GM21390 (cell line): Measurements from ENCODE around the gene HS3ST3A1.

Experiments
- ATAC-seq: cut with Tn5 transposase; IDR thresholded peaks from one replicate; pipeline ENCODE4 v1.9.1; 2021; ENCODE audit not compliant: unreplicated experiment

Gene HS3ST3A1

DNA sequence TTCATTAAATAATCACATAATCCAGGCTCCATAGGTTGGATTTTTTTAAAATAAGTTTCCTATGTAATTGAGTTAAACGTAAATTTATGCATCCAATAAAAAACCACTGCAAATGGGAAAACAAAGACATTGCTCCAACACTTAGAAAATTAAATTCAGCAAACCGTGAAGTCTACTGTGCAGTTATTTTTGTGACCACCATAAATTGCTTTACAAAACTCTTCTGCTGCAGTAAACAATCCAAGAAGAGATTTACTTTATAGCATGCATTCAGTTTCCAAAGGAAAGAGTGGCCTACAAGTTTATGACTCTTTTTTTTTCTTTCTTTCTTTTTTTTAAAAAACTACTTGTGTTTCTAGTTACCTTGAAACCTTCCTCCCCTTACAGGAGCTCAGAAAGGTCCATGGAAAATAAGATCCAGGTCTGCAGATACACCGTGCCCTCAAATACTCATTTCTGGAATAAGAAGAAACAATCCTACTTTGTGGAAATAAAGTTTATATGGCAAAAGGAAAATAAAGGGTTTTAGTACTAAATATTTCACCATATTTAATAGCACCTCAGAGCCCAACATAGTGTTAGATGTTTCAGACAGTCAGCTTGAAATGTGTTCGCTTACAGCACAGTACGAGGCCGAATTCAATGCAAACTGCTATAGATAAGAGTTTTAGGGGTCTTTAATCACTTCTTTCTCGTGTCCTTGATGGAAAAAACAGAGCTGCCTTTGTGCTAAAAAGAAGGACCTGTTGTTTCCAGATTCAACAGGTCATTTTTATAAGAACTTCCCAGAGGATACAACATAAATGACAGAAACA lies 3.2 kb downstream of the HS3ST3A1 start:
- no peak for ATAC-seq

DNA sequence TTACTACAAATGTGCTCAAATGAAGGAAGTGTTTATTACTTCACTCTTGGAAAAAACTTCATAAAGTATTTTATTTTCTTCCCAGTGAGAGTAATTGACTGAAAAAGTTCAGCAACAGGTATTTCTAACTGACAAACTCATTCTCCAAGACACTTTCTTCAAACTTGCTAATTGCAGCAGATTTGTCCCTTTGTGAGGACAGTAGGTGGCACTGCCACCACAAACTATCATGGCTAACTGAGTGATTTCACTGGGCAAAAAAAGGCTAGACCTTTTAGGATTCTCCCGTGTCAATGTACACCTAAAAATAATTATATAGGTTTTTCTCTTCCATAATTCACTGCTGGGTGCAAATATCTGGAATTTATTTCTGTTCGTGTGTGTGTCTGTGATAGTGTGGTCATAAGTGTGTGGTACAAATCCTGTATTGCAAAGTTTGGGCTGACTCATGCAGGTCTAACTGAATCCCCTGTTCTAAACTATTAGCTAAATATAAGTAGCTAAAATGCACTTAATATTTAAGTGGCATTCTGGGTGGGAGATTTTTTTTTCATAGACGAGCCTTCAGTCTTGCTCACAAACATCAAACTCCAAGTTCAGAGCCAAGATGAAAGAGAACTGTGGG lies 3.9 kb downstream of the HS3ST3A1 start:
- ATAC-seq: no peak

DNA sequence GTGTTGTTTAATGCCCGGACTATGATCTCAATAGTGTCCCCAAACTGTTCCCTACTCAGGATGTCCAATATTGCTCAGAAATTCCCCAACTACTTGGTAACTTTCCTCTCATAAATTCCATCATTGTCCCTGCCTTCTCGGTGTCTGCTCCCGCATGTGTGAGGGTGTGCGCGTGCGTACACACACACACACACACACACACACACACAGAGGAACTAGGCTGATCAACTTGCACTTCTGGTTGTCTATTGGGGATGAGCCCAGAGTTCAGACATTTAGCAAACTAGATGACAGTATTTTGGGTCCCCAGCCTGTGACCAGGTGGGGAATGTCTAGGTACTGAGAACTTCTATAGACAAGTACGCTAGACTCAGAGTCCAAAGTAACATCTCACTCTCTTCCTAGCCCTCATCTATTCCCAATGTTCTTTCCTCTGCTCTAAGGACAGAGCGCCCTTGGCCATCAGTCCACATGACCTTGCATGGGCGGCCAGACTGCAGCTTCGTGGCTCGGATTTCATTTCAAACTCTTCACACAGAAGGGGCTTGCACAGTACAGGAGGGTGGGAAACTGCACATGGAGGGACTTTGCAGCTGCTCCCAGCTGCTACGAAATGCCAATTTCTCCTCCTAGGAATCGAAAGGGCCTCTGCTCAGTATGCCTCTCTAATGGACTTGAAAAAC lies 5.3 kb downstream of the HS3ST3A1 start:
- no peak for ATAC-seq

DNA sequence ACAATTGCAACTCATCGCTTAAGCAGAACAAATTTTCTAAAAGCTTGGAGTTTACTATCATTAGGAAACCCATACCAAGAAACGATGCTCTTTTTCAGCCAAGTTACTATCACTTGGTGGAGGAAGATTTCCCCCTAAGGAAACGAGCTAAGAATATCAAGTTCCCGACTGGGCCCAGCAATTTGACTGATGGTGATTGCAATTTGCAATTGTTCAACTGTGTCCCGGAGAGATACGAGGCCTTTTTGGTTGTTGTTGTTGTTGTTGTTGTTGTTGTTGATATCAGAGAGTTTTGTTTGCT lies 6.2 kb downstream of the HS3ST3A1 start:
- no peak for ATAC-seq

DNA sequence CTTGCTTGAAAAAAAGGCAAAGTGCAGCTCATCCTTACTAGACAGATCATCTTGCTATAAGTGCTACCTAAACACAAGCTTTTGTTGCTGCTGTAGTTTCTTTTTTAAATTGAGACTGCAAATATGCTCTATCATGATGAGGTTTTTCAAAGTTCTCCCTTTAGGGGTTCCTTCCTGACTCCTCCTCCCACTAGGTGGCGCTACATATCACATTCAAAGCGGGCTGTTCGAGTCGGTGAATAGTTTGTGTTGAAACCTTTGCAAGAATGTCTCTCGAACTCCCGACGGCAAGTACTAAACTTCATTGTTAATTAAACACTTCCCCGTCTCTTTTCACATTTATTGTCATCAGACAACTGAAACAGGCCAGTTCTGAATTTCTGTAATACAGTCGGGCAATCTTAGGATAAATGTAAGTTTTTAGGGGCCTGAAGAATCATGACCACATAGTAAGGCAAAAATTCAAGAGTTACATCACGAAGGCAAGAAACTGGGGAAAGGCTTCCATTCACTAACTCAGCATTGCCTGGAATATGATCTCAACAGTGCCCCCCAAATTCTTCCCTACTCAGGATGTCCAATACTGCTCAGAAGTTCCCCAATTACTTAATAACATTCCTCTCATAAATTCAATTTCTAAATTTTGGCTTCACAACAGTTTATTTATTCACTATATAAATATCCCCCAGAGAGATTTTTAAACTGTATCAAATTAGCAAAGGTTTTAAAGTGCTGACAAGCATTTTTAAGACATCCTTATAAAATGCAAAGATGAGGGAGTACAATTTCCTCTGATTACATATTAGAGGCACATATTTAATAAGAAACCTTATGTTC lies 6.7 kb downstream of the HS3ST3A1 start:
- ATAC-seq: peak; percentile 71

DNA sequence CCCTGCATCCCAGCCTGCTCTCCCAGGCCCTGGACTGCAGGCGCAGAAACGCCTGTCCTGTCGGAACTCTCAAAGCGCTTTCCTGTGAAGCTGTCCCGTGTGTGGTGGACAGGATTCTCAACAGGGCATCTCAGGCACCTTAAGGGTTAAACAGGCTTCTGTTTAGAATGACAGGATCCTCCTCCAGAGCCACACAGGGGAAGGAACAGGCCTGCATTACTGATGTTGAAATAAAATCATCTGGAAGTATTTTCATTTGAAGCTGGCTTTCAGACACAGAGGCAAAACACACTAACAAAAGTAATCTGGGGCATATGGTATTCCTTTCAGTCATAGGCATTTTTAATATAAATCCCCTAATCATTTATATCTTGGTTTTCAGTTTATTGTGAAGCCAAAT lies 7.4 kb downstream of the HS3ST3A1 start:
- ATAC-seq: no peak

DNA sequence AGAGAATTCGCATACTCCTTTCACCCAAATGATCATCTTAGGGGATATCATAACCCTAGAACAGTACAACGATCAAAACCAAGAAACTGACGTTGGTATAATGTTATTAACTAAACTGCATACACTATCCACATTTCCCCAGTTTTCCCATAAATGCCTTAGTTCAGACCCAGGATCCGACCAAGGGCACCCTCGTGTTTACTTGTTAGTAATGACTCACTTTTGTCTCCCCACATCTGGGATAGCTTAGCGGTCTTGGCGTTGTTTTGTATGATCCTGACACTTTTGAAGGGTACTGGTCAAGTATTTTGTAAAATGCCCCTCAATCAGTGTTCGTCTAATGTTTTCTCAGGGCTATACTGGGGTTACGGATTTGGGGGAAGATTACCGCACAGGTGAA lies 8.0 kb downstream of the HS3ST3A1 start:
- no peak for ATAC-seq

DNA sequence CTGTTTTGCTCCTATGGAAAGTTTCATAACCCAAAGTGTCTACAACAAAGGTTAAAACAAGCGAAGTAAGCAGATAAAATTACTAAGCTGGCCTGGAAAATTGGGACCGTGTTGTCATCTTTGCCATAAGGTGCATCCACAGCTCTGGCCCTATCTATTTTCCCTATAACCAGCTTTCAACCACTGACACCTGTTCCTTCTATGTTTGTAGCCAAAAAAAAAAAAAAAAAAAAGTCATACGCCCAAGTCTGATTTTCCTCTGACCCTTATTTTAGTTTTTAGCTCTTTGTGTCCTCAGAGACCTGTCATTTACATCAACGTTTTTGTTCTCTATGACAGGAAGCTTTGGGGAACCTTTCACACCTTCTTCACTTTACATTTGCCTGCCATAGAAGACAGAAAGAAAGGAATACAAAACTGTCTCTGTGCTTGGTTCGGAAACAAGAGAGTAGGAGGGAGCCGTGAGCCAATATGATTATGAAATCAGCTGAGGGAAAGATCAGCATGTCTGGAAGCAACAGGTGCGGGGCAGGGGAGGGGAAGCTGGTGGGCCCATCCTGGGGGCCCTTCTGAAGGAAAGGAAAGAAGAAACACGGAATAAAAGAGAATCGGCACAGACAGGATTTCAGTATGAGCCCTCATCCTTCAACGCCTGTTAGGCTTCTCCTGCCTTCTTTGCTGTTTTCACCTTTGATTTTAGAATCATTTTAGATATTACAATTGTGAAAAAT lies 8.5 kb downstream of the HS3ST3A1 start:
- no peak for ATAC-seq

DNA sequence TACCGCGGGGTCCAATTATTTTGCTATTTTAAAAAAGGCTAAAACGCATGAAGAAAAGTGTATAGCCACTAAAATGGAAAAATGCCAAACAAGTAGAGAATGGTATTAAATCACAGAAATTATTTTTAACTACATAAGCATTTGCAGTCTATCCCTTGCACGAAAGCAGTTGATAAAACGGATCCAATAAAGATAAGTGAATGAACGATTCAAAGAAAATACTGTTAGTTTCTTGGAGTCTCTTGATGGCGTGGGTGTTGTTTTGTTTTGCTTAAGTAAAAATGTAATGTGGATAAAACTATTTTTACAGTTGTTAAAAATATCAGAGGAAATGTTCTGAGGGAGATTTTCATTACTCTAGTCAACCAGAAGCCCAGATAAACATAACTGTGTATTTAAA lies 9.3 kb downstream of the HS3ST3A1 start:
- ATAC-seq: no peak

DNA sequence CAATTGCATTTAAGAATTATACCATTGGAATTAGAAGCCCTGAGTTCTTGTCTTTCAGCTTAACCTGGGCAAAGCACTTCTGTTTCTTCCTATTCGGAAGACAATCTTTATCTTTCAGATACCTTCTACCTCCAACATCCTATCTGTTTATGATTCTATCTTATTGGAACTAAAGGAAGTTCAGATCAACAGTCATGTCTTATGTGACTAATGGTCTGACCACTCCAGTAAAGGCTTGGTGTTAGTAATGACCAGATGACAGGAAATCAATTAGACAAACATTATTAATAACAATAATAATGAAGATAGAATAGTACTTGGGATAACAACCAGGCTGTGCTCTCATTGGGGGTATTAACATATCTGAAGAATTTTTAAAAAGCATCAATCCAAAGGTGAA lies 11.3 kb downstream of the HS3ST3A1 start:
- no peak for ATAC-seq

DNA sequence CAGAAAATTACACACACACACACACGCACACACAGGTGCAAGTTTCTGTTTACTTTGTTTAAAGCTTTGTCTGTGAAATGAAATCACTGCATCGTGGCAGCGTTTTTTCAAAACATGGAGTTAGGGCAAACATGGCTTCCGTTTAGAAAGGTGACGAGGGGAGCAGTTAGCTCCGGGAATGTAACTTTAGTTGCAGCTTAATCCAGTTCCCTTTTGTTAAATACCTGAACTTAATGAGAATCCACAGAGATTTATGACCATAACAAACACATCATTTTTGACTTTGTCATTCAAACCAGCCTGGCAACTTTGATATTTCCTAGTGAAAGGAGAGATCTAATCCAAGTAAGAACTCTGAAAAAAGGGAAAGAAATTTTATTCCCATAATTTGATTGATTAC lies 12.1 kb downstream of the HS3ST3A1 start:
- no peak for ATAC-seq

DNA sequence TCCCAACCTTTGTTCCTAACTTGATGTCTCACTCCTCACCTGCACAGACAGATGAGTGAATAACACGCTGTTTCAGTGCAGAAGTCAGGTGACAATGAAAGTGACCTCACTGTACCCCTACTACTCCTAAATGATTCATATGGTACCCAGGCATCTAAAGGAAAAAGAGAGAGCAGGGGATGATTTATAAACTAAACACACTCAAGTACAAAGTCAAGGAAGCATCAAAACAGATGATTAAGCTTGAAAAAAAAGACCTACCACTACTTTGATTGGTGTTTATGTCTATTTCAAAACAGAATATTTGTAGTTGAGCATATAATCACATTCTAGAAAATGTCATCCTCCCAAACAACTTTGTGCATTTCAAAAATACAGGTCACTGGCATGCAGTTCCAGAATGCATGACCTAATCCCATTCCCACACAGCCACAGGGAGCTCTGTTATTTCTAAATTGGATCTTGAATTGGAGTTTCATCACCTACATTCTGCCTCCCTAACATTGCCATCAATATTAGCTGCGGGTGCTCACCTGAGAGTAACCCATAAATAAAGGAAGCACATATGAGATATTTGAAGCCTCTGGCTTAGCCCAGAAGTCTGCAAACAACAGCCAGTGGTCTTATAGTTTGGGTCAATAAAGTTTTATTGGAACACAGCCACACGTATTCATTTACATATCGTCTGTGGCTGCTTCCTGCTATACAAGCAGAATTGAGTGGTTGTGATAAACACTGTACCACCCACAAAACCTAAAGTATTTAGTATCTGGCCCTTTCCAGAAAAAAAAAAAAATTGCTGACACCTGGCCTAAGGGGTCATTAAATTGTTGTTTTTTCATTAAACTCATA lies 14.0 kb downstream of the HS3ST3A1 start:
- ATAC-seq: no peak

DNA sequence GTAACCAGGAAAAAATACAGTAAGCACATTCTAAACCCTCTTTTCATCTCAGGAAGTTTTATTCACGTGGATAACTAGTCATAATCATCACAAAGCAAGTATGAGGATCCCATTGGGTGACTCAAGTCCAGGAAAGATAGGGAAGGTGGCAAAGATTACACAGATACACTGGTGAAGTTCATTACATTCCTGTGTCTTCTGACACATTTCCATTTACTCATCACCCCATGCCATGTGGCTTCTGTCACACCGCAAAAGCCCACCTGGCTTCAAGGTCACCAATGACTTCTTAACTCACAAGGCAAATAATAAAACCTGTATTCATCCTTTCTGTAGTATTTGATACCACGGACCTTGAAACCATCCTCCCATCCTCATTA lies 17.0 kb downstream of the HS3ST3A1 start:
- ATAC-seq: no peak

DNA sequence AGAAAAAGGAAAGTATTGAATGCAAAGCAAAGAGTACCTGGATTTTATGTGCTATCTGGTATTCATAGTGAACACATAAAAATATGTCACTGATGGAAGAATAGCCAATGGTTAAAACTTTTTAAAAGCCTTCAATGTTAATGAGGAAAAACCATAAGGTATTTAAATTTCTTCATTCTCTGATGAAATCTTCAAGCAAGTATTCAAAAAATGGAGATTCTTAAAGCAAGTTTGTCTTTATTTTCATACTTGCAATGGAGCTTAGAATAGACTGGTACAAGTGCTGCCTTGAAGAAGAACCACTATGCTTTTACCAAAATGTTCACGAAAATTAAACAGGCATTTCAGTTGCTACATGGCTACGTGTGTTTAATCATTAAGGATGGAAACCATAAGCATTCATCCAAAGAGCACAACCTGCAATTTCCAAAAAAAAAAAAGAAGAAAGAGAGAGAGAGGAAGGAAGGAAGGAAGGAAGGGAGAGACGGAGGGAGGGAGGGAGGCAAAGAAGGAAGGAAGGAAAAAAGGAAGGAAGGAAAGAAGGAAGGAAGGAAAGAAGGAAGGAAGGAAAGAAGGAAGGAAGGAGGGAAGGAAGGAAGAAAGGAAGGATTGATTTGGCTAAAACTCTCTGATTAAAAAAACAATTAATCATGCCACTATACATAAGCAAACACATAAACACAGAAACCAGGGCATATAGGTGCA lies 17.6 kb downstream of the HS3ST3A1 start:
- ATAC-seq: no peak

DNA sequence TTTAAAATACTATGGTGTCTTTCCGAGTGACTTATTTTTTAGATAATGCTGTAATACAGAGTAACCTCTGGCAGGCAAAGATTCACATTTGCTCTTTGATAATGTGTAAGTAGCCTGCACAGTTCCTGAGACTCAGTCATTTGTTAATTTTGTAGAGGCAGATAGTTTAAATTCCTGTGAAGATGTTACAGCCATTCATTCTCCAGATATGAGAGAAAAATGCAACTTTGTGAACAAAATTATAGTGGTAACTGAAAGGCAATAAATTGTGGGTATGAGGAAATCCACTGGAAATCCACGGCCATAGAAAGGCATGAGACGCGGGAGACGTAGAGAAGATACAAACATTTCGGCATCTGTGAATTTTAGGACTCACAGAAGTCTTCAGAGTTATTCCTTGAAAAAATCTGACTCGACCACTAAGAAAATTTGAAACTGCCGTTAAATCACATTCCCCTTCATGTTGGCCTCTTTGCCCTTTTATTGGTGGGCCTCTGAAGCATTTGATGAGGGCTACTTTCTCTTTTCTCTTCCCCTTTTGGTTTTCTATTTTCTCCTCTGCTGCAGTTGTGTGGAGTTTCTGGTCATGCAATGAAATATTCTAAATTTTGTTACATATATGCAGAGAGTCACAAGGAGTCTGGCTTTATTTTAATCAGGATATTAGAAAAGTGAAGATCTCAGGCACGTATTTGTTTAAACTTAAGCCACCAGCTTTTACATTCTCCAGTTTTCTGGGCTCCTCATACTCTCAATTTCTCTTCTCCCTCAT lies 18.8 kb downstream of the HS3ST3A1 start:
- no peak for ATAC-seq

DNA sequence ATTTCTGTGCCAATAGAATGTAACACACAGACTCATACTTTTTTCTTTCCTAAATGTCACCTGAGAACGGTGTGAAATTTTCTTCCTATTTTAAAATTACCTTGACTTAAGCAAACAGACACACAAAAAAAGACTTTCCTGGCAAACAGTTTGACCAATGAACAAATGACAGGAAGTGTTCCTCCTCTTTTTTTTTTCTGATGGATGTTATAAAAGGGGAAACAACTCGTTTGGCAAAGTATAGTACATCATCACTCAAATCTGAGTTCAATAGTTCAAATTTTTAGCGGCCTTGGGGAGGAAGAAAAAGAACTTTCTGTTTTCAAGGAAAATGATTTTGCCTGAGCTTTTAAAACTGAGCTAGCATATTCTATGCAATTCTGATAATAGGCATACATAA lies 19.8 kb downstream of the HS3ST3A1 start:
- no peak for ATAC-seq

DNA sequence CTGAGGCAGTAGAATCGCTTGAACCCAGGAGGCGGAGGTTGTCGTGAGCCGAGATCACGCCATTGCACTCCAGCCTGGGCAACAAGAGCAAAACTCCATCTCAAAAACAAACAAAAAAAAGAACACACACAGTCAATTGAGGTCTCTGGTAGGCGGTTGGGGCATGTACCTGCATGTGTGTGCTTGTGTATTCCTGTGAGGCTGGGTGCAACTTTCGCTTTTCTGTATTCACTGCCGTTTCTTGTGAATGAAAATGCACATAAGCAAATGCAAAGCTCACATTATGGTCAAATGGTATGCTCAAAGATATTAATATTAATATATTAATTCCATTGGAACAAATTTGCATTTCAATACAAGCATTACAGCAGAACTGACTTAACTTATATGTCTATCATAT lies 20.9 kb downstream of the HS3ST3A1 start:
- no peak for ATAC-seq

DNA sequence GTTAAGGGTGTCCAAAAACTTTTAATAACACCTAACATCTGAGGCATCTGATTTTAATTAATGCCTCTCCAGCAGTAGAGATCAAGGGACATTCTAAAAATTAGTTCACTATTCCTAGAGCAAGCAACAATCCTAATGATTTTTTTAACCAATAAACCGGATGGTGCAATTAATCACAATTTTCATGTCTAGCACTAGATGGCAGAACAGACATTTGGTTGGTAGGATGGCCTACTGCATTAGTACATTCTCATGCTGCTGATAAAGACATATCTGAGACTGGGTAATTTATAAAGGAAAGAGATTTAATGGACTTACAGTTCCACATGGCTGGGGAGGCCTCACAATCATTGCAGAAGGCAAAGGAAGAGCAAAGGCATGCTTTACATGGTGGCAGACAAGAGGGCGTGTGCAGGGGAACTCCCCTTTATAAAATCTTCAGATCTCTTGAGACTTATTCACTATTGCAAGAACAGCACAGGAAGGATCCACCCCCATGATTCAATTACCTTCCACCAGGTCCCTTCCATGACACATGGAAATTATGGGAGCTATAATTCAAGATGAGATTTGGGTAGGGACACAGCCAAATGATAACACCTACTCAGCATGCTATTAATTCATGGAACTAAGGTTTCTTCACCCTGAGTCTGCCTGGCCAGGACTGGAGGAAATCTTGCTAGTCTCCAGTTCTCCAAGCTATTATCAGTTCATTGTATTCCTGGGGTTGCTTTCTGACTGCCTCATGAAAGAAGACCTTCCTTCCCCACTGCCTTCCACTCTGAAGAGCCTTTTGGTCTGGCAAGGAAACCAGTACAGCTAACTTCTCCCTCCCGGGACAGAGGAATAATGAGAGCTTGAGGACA lies 24.8 kb downstream of the HS3ST3A1 start:
- ATAC-seq: no peak
